Esophagus squamous epithelium (tissue), 5 donors: Measurements from ENCODE around the gene ADAM11. TPM values are rescaled to one million over a fixed set of nuclear protein-coding genes. Genes with fewer than 3 reads are reported as not detected.

ENCODE experiments used
- DNase-seq: peaks from one replicate; lab custom pipeline; 2025; lab: John Stamatoyannopoulos, UW
- H3K27ac ChIP-seq, 4 donors: fragments of 200-600 bp; sonication (generic); one replicate each; pipeline ENCODE4 v1.5.1; 2016 to 2019; ENCODE audit warnings: mild to moderate bottlenecking in 1 of 4
- H3K27me3 ChIP-seq, 4 donors: fragments of 200-600 bp; sonication (generic); 1 replicate in 3 of 4; 2 replicates in 1 of 4; pipeline versions ENCODE4 v1.5.1 to v1.6.0; 2017 to 2021; ENCODE audit warnings: antibody characterized with exemption in 1 of 4
- H3K36me3 ChIP-seq, 3 donors: fragments of 200-600 bp; sonication (generic); one replicate each; pipeline ENCODE4 v1.5.1; 2016 to 2019
- H3K4me1 ChIP-seq, 3 donors: fragments of 200-600 bp; sonication (generic); one replicate each; pipeline ENCODE4 v1.5.1; 2017 to 2019
- H3K4me3 ChIP-seq, 4 donors: fragments of 200-600 bp; sonication (generic); 1 replicate in 3 of 4; 2 replicates in 1 of 4; pipeline ENCODE4 v1.5.1; 2016 to 2019; ENCODE audit warnings: mild to moderate bottlenecking in 2 of 4, moderate library complexity in 1 of 4
- H3K9me3 ChIP-seq, 3 donors: fragments of 200-600 bp; sonication (generic); one replicate each; pipeline ENCODE4 v1.5.1; 2016 to 2019
- POLR2A ChIP-seq, 4 donors: fragments of 450-650 bp; IDR thresholded peaks; one replicate each; pipeline ENCODE4 v1.6.1; 2017; ENCODE audit warnings: antibody characterized with exemption in 4 of 4, mild to moderate bottlenecking in 4 of 4, moderate library complexity in 3 of 4
- WGBS, 2 donors: methylation state at CpG; one replicate each; pipeline ENCODE4 v1.1.5; 2018; 5-methylcytosine and 5-hydroxymethylcytosine counted together
- intact Hi-C: fragments of 100-400 bp; cut with DNase I; formaldehyde crosslinking; loops from one replicate; pipeline ENCODE4 v1.15.0; 2022
- total RNA-seq, 4 donors: library from RNA; depleted of rRNA; stranded (reverse); fragments of >200 nt; gene quantifications; one replicate each; pipeline ENCODE4 v1.1.0, GENCODE V29; 2016
- TF ChIP-seq, protein P1 (sequence below), 6 experiments: fragments of 450-650 bp in 4 of 6; fragments of 200-600 bp in 2 of 6; sonication (generic) in 2 of 6; IDR thresholded peaks; one replicate each; pipeline ENCODE4 v1.5.1; 2016 to 2019; ENCODE audit warnings: antibody characterized with exemption in 6 of 6, mild to moderate bottlenecking in 4 of 6, moderate library complexity in 4 of 6
- donor health status: DM: yes; HTN: yes; CAD: no.

Gene ADAM11
- total RNA-seq, 4 donors from 2014 or later = 0.18 to 0.38 TPM; not detected in 2

- intact Hi-C loops = no loop called here
- Histone ChIP-seq H3K27me3 (no peaks in the 10 kb centered on the region), H3K9me3 (no peaks in the 10 kb centered on the region), H3K36me3 (peaks cover 0 to 43% (median 0%) of the 10 kb centered on the region in 3 donors), H3K27ac (no peak overlapping the region), H3K4me3 (no peak overlapping the region), H3K4me1 (no peaks in the 10 kb centered on the region)
- no peak for DNase-seq
- TF ChIP-seq, protein P1, sequence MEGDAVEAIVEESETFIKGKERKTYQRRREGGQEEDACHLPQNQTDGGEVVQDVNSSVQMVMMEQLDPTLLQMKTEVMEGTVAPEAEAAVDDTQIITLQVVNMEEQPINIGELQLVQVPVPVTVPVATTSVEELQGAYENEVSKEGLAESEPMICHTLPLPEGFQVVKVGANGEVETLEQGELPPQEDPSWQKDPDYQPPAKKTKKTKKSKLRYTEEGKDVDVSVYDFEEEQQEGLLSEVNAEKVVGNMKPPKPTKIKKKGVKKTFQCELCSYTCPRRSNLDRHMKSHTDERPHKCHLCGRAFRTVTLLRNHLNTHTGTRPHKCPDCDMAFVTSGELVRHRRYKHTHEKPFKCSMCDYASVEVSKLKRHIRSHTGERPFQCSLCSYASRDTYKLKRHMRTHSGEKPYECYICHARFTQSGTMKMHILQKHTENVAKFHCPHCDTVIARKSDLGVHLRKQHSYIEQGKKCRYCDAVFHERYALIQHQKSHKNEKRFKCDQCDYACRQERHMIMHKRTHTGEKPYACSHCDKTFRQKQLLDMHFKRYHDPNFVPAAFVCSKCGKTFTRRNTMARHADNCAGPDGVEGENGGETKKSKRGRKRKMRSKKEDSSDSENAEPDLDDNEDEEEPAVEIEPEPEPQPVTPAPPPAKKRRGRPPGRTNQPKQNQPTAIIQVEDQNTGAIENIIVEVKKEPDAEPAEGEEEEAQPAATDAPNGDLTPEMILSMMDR (IDR thresholded peaks at IDR 0.05) = no peak
- no peak for TF ChIP-seq POLR2A (IDR thresholded peaks at IDR 0.05)
Measured at GRCh38 chr17:44747566-44747965, 11.2 kb upstream of the ADAM11 start.

GRCh38 chr17:44749076-44749979, 9.5 kb upstream of the ADAM11 start:
- H3K4me3 ChIP-seq = peak overlapping the region in 2 of 4 donors; percentile 3 to 44
- H3K4me1 ChIP-seq = no peaks in the 10 kb centered on the region
- no peak overlapping the region for H3K27ac ChIP-seq
- no peaks in the 10 kb centered on the region for H3K27me3 ChIP-seq
- WGBS, 2 donors = 63 to 76% methylated on average over 3 to 5 of the region's 19 CpGs
- no peak for DNase-seq
- peaks cover 0 to 43% (median 0%) of the 10 kb centered on the region in 3 donors for H3K36me3 ChIP-seq
- TF ChIP-seq, protein P1 (IDR thresholded peaks at IDR 0.05) = no peak
- no peak for TF ChIP-seq POLR2A (IDR thresholded peaks at IDR 0.05)
- no peaks in the 10 kb centered on the region for H3K9me3 ChIP-seq
- intact Hi-C loops = no loop called here

DNA sequence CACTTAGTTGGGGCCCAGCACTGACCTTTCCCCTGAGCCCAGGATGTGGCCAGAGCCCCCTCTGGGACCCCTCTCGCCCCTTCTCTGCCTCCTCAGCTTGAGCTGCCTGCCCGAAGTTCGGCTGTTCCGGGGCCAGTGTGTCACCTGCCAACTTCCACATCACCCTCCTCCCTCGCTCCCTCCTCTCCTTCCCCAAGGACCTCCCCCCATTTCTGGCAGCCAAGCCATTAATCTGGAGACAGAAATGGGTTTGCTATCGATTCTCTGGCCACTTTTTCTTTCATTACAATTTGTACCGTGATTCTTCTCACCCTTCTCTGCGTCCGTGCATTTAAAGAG, 8.8 kb upstream of the ADAM11 start:
- no peaks in the 10 kb centered on the region for H3K9me3 ChIP-seq
- H3K27me3 ChIP-seq = no peaks in the 10 kb centered on the region
- TF ChIP-seq, protein P1 (IDR thresholded peaks at IDR 0.05) = no peak
- TF ChIP-seq POLR2A (IDR thresholded peaks at IDR 0.05) = no peak
- no peak overlapping the region for H3K27ac ChIP-seq
- peaks cover 0 to 43% (median 0%) of the 10 kb centered on the region in 3 donors for H3K36me3 ChIP-seq
- intact Hi-C loops = no loop called here
- no peak for DNase-seq
- H3K4me1 ChIP-seq = no peaks in the 10 kb centered on the region
- 71 to 77% methylated on average over 9 of the region's 9 CpGs for WGBS, 2 donors
- peak overlapping the region in 2 of 4 donors; percentile 3 to 44 for H3K4me3 ChIP-seq

DNA sequence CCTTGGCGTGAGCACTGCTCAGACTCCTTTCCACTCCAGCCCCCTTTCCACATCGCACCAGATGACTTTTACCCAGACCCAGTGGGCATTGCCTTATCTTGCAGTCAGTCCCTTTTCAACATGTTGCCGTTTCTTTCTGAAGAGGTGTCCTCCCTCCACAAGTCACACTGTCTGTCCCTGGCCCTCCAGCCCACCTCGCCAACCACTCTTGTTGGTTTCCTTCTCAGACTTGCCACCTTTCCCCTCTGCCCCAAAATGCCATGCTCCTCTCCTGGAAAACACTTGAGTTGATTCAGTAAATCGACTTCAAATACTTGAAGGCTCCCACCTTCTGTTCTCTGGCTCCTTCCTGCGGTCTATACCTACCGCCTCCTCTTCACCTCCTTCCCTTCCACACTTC, 7.5 kb upstream of the ADAM11 start:
- Histone ChIP-seq H3K36me3 (peaks cover 0 to 43% (median 0%) of the 10 kb centered on the region in 3 donors), H3K9me3 (no peaks in the 10 kb centered on the region), H3K4me3 (no peak overlapping the region), H3K27ac (no peak overlapping the region), H3K27me3 (no peaks in the 10 kb centered on the region), H3K4me1 (no peaks in the 10 kb centered on the region)
- WGBS, 2 donors = 92 to 93% methylated on average over 7 of the region's 7 CpGs
- TF ChIP-seq, protein P1 (IDR thresholded peaks at IDR 0.05) = no peak
- no peak for TF ChIP-seq POLR2A (IDR thresholded peaks at IDR 0.05)
- intact Hi-C loops = no loop called here
- DNase-seq = no peak

- Histone ChIP-seq H3K4me3 (no peak overlapping the region), H3K27me3 (peaks cover 0 to under 1% (median 0%) of the 10 kb centered on the region in 4 donors), H3K9me3 (no peaks in the 10 kb centered on the region), H3K4me1 (no peaks in the 10 kb centered on the region), H3K36me3 (peaks cover 0 to 41% (median 0%) of the 10 kb centered on the region in 3 donors), H3K27ac (no peak overlapping the region)
- intact Hi-C loops = no loop called here
- 91 to 93% methylated on average over 10 of the region's 10 CpGs for WGBS, 2 donors
- no peak for DNase-seq
- no peak for TF ChIP-seq POLR2A (IDR thresholded peaks at IDR 0.05)
- TF ChIP-seq, protein P1 (IDR thresholded peaks at IDR 0.05) = no peak
Measured at GRCh38 chr17:44751806-44752205, 7.0 kb upstream of the ADAM11 start.
